ENCODE measurements around the gene GSAP. TPM values are rescaled to one million over a fixed set of nuclear protein-coding genes. Genes with fewer than 3 reads are reported as not detected.

The GSAP gene
- total RNA-seq (2012; rRNA removed) (1.8 and 1.9 TPM in 2 replicates), polyA plus RNA-seq (2012; rRNA removed) (1.0 and 1.6 TPM in 2 replicates), Bru-seq, nascent RNA (percentile 51 among the genes with signal in this experiment), BruChase-seq, experiment 1, labeled RNA remaining after a 6-hour chase (percentile 50 among the genes with signal in this experiment), BruChase-seq, experiment 2, labeled RNA remaining after a 2-hour chase (percentile 57 among the genes with signal in this experiment)
- 0.43 and 0.59 TPM in 2 replicates for polyA plus RNA-seq (2012; cell fraction: cytosol; rRNA removed)
- 1.4 and 17.7 TPM in 2 replicates for polyA plus RNA-seq (2012; cell fraction: nucleus; rRNA removed; ENCODE audit: low replicate concordance)
- long read RNA-seq, partial matches to known transcripts = 2 of 13 reads
- long read RNA-seq, other reads (novel, unspliced or antisense) = 7 of 13 reads

GRCh38 chr7:77415823-77416620 is at the start of gene GSAP:
GSAP (minus strand) TSS chr7:77416349; CDS start chr7:77416321, 28 bp downstream.
- Histone ChIP-seq H3K9ac (ENCODE audit: low read depth, low read length) (peak within 1 kb of the TSS; percentile 58), H3K4me2 (ENCODE audit: low read depth, low read length) (peak within 1 kb of the TSS; percentile 96), H3K27ac (ENCODE audit: insufficient read depth, low read length) (peak within 1 kb of the TSS; percentile 36; the same call in 1 of the 2 replicates), H3K4me3 (ENCODE audit: insufficient read depth, low read depth, low read length) (peak within 1 kb of the TSS; percentile 72), H3K23ac (ENCODE audit: low read depth, low read length) (peak within 1 kb of the TSS; percentile 91), H2BK120ac (ENCODE audit: low read depth, low read length) (peak within 1 kb of the TSS; percentile 80), H3K4ac (ENCODE audit: low read depth, low read length) (peak within 1 kb of the TSS; percentile 69), H3K9me3 (ENCODE audit: control insufficient read depth, insufficient read depth, low read length) (no peaks in the 10 kb centered on the region), H2BK15ac (ENCODE audit: low read depth, low read length) (peak within 1 kb of the TSS; percentile 80; the same call in 2 of the 3 replicates), H3K27me3 (ENCODE audit: control insufficient read depth, insufficient read depth, low read length) (no peaks in the 10 kb centered on the region), H2AK9ac (replicated peaks; ENCODE audit: low read depth, low read length, poor library complexity) (peak within 1 kb of the TSS; percentile 83), H3K18ac (ENCODE audit: low read depth, low read length) (peak within 1 kb of the TSS; percentile 38), H3K9me1 (ENCODE audit: insufficient read depth, low read length) (no peaks in the 10 kb centered on the region), H3K36me3 (ENCODE audit: control insufficient read depth, insufficient read depth, low read length) (no peaks in the 10 kb centered on the region), H4K8ac (ENCODE audit: low read depth in 2 of 2, low read length in 2 of 2) (peak within 1 kb of the TSS; percentile 55 to 90), H2AK5ac (ENCODE audit: low read depth, low read length) (peak within 1 kb of the TSS; percentile 68), H2AFZ (replicated peaks; ENCODE audit: low read length, poor library complexity) (peak within 1 kb of the TSS; percentile 95), H2BK5ac (ENCODE audit: low read depth, low read length, poor library complexity, severe bottlenecking) (no peak within 1 kb of the TSS), H3K4me1 (ENCODE audit: control insufficient read depth, insufficient read depth, low read length) (peaks cover 3% of the 10 kb centered on the region), H2BK20ac (ENCODE audit: low read depth, low read length) (peak within 1 kb of the TSS; percentile 18; the same call in 1 of the 2 replicates), H4K20me1 (ENCODE audit: insufficient read depth, low read length) (no peaks in the 10 kb centered on the region), H3K56ac (ENCODE audit: extremely low read depth, insufficient read depth, low read length) (peak within 1 kb of the TSS; percentile 27), H3K14ac (replicated peaks; ENCODE audit: low read depth, low read length) (peak within 1 kb of the TSS; percentile 85), H3K79me1 (ENCODE audit: low read depth in 1 of 2, low read length in 2 of 2) (peaks cover 0 to 11% of the 10 kb centered on the region in 2 experiments; a peak in 1 of 4 replicates), H4K5ac (ENCODE audit: low read depth, low read length) (peak within 1 kb of the TSS; percentile 78), H4K91ac (ENCODE audit: insufficient read depth, low read depth, low read length) (peak within 1 kb of the TSS; percentile 70)
- no TSS peak for BruUV-seq (replicated peaks)
- intact Hi-C loops (cut with micrococcal nuclease) (no loop called here), dilution Hi-C loops (cut with HindIII; ENCODE audit: low sequenced_read_pairs, unreplicated experiment) (no loop called here), in situ Hi-C loops (cut with MboI; ENCODE audit: low sequenced_read_pairs) (no loop called here)
- no peak for DNase-seq
- CTCF ChIA-PET = no interaction called here
- peak; percentile 84 for ATAC-seq (ENCODE audit: low read depth)
- POLR2A ChIA-PET (ENCODE audit: unreplicated experiment) = interaction anchor here (0.6 kb wide), 3 partner anchors 10 to 338 kb away, joined by 6 to 19 read pairs (median 15); no protein-coding TSS in a partner anchor
- WGBS, 2 experiments (ENCODE audit: extremely low coverage in 2 of 2, insufficient read length in 1 of 2) = 5% methylated on average over 45 of the region's 93 CpGs; no CpG with 5 or more reads in 1 of the 2 experiments
- TF ChIP-seq MAFK (IDR thresholded peaks at IDR 0.05; ENCODE audit: low read depth, low read length) (no peak), RFX5 (IDR thresholded peaks at IDR 0.05; ENCODE audit: low read depth, low read length) (no peak), FOS (IDR thresholded peaks at IDR 0.05; ENCODE audit: low read depth, low read length) (no peak), BHLHE40 (IDR thresholded peaks at IDR 0.05; ENCODE audit: low read depth, low read length) (no peak), USF2 (IDR thresholded peaks at IDR 0.05; ENCODE audit: low read depth, low read length) (no peak), CTCF (conservative IDR thresholded peaks at IDR 0.05; ENCODE audit: low read depth, low read length) (no peak), RAD21 (IDR thresholded peaks at IDR 0.05; ENCODE audit: low read length) (no peak), CEBPB (IDR thresholded peaks at IDR 0.05; ENCODE audit: low read depth, low read length) (no peak), POLR2A (IDR thresholded peaks at IDR 0.05; ENCODE audit: low read depth, low read length) (no peak), NFE2L2 (IDR thresholded peaks at IDR 0.05; ENCODE audit: low read depth, low read length) (no peak), RCOR1 (IDR thresholded peaks at IDR 0.05; ENCODE audit: insufficient replicate concordance, low read length) (no peak), ELK1 (IDR thresholded peaks at IDR 0.05; ENCODE audit: borderline replicate concordance, low read depth, low read length) (no peak)

All from IMR-90 (cell line).